HepG2 (cell line): ENCODE measurements around the gene KLK7. TPM values are rescaled to one million over a fixed set of nuclear protein-coding genes. Genes with fewer than 3 reads are reported as not detected.

Experiments
- ATAC-seq: fragments of 200-7000 bp; cut with Tn5 transposase; 3 replicates; pipeline ENCODE4 v1.9.1; 2020; ENCODE audit warnings: mild to moderate bottlenecking, moderate library complexity
- BruUV-seq: library from RNA; stranded (reverse); fragments of 400-500 nt; replicated peaks from 2 replicates; lab custom pipeline; 2021; lab: Mats Ljungman, UMichigan
- CTCF ChIA-PET: fragments of 300-600 bp; formaldehyde crosslinking; extraction: SDS; loops from one replicate; lab custom pipeline; 2021; ENCODE audit warnings: low total read pairs, inconsistent platforms, low intra/inter-chr PET ratio; lab: Yijun Ruan, JAX
- POLR2A ChIA-PET: fragments of 350-600 bp; sonication (Branson Sonifier 250); formaldehyde crosslinking; loops from one replicate; lab custom pipeline; 2020; ENCODE audit warnings: antibody characterized with exemption, inconsistent platforms; lab: Yijun Ruan, JAX
- DNase-seq: peaks from one replicate; pipeline ENCODE4 v3.0.0-alpha.2; 2015; ENCODE audit warnings: low spot score
- FAIRE-seq: peaks from 3 replicates; lab custom pipeline; 2011; peaks lifted over from hg19 to GRCh38; lab: Jason Lieb, UNC
- H2AFZ ChIP-seq: one replicate; pipeline ENCODE4 v1.6.1; 2011; ENCODE audit warnings: low read length, inconsistent platforms
- H3K27ac ChIP-seq: fragments of 300-600 bp; 3 replicates; pipeline ENCODE4 v1.8.0; 2011; ENCODE audit warnings: mixed run types, mild to moderate bottlenecking, mixed read lengths, low read length, inconsistent platforms; ENCODE audit not compliant: insufficient read depth; ENCODE audit errors: extremely low read length
- H3K27me3 ChIP-seq, 2 experiments: fragments of 200-600 bp in 1 of 2; 2 replicates in 1 of 2; 3 replicates in 1 of 2; pipeline versions ENCODE4 v1.6.0 to v1.8.0; 2011; ENCODE audit warnings: low read length in 2 of 2, mild to moderate bottlenecking in 2 of 2, moderate library complexity in 2 of 2, inconsistent platforms in 1 of 2; ENCODE audit not compliant: insufficient read depth in 2 of 2, control insufficient read depth in 1 of 2
- H3K36me3 ChIP-seq, 2 experiments: fragments of 200-600 bp in 1 of 2; replicated peaks in 1 of 2; 2 replicates in 1 of 2; 3 replicates in 1 of 2; pipeline versions ENCODE4 v1.5.1 to v1.8.0; 2011; ENCODE audit warnings: low read length in 2 of 2, inconsistent platforms in 1 of 2; ENCODE audit not compliant: insufficient read depth in 2 of 2, control insufficient read depth in 1 of 2
- H3K4me1 ChIP-seq: 2 replicates; pipeline ENCODE4 v1.5.1; 2012; ENCODE audit warnings: low read length, inconsistent platforms; ENCODE audit not compliant: insufficient read depth
- H3K4me2 ChIP-seq: 2 replicates; pipeline ENCODE4 v1.6.0; 2011; ENCODE audit warnings: low read depth, low read length, inconsistent platforms
- H3K4me3 ChIP-seq, 3 experiments: fragments of 200-600 bp in 1 of 3; sonication (generic), shearing (Covaris generic) in 1 of 3; replicated peaks in 1 of 3; 2 replicates each; pipeline ENCODE4 v1.5.1; 2011 to 2016; ENCODE audit warnings: low read length in 3 of 3, inconsistent platforms in 2 of 3, low read depth in 2 of 3, mild to moderate bottlenecking in 2 of 3, control low read depth in 1 of 3, mixed read lengths in 1 of 3; ENCODE audit not compliant: insufficient read depth in 1 of 3
- H3K79me2 ChIP-seq: one replicate; pipeline ENCODE4 v1.6.1; 2011; ENCODE audit warnings: low read length, inconsistent platforms; ENCODE audit not compliant: insufficient read depth
- H3K9ac ChIP-seq: 2 replicates; pipeline ENCODE4 v1.6.0; 2011; ENCODE audit warnings: mild to moderate bottlenecking, low read depth, low read length, inconsistent platforms; ENCODE audit not compliant: insufficient read depth
- H3K9me3 ChIP-seq: 2 replicates; pipeline ENCODE4 v1.5.1; 2012; ENCODE audit warnings: mild to moderate bottlenecking, low read length
- H4K20me1 ChIP-seq: 2 replicates; pipeline ENCODE4 v1.6.0; 2011; ENCODE audit warnings: inconsistent platforms, mild to moderate bottlenecking, low read length, moderate library complexity; ENCODE audit not compliant: insufficient read depth
- AKAP8 ChIP-seq: sonication (generic); formaldehyde crosslinking; IDR thresholded peaks from 2 replicates; pipeline ENCODE4 v1.5.1; 2020; ENCODE audit warnings: mild to moderate bottlenecking, missing genetic modification reagents
- CEBPB ChIP-seq: IDR thresholded peaks from 2 replicates; pipeline ENCODE4 v1.6.1; 2011; ENCODE audit warnings: low read depth, low read length, improper control_type of control experiment, borderline replicate concordance
- ERF ChIP-seq: IDR thresholded peaks from 2 replicates; pipeline ENCODE4 v1.6.1; 2018; ENCODE audit warnings: missing biosample characterization, missing genetic modification reagents
- HNRNPH1 ChIP-seq: fragments of 200-400 bp; formaldehyde crosslinking; optimal IDR thresholded peaks from 2 replicates; pipeline ENCODE3; 2017; ENCODE audit warnings: mild to moderate bottlenecking, low read depth, low read length
- PITX1 ChIP-seq: sonication (generic); formaldehyde crosslinking; IDR thresholded peaks from 2 replicates; pipeline ENCODE4 v1.5.1; 2020; ENCODE audit warnings: mild to moderate bottlenecking, missing genetic modification reagents
- RFX5 ChIP-seq: IDR thresholded peaks from 2 replicates; pipeline ENCODE4 v1.6.1; 2011; ENCODE audit warnings: low read depth, low read length, improper control_type of control experiment
- SRSF9 ChIP-seq: fragments of 200-400 bp; formaldehyde crosslinking; IDR thresholded peaks from 2 replicates; pipeline ENCODE4 v1.6.1; 2018; ENCODE audit warnings: borderline replicate concordance, mild to moderate bottlenecking, low read depth, low read length; ENCODE audit not compliant: insufficient read depth, poor library complexity, severe bottlenecking
- THYN1 ChIP-seq: sonication (generic); formaldehyde crosslinking; IDR thresholded peaks from 2 replicates; pipeline ENCODE4 v1.8.1; 2023; ENCODE audit warnings: low read depth, mild to moderate bottlenecking, moderate library complexity, missing genetic modification reagents, borderline replicate concordance
- ZNF441 ChIP-seq: sonication (generic); formaldehyde crosslinking; IDR thresholded peaks from 2 replicates; pipeline ENCODE4 v1.7.0; 2021; ENCODE audit warnings: missing genetic modification reagents, borderline replicate concordance
- ZNF552 ChIP-seq: sonication (generic); formaldehyde crosslinking; IDR thresholded peaks from 2 replicates; pipeline ENCODE4 v1.9.0; 2022; ENCODE audit warnings: missing genetic modification reagents, mild to moderate bottlenecking, borderline replicate concordance
- ZNF567 ChIP-seq: sonication (generic); formaldehyde crosslinking; IDR thresholded peaks from 2 replicates; pipeline ENCODE4 v1.8.1; 2023; ENCODE audit warnings: mild to moderate bottlenecking, missing genetic modification reagents, borderline replicate concordance
- WGBS: methylation state at CpG from one replicate; pipeline ENCODE4 v1.1.6; 2017; ENCODE audit warnings: low lambda C conversion rate; 5-methylcytosine and 5-hydroxymethylcytosine counted together
- in situ Hi-C: cut with HindIII; loops from 2 replicates; pipeline ENCODE4 v1.10.0; 2017; ENCODE audit warnings: low pct_unique_long_range_greater_than_20kb; ENCODE audit not compliant: extremely low pct_ligation_motif_present
- intact Hi-C: fragments of 100-400 bp; cut with micrococcal nuclease; formaldehyde crosslinking; loops from one replicate; pipeline ENCODE4 v1.10.0; 2022; ENCODE audit not compliant: unreplicated experiment
- polyA plus RNA-seq, 8 experiments: library from polyadenylated mRNA; depleted of rRNA in 3 of 8; stranded (reverse) in 7 of 8; unstranded in 1 of 8; fragments of >200 nt; fragmentation: Illumina TruSeq in 4 of 8; extraction: Trizol in 4 of 8; gene quantifications; 2 replicates each; pipeline versions ENCODE4 v1.2.1 to v1.2.3, GENCODE V29; 2011 to 2016; ENCODE audit warnings: low read depth in 4 of 8, missing spikeins in 1 of 8, mixed read lengths in 1 of 8; ENCODE audit not compliant: insufficient read depth in 1 of 8
- total RNA-seq, 5 experiments: library from RNA; depleted of rRNA; stranded (reverse); fragments of >200 nt; fragmentation: Illumina TruSeq; extraction: Trizol; gene quantifications; 2 replicates each; pipeline ENCODE4 v1.2.3, GENCODE V29; 2016; ENCODE audit warnings: low read depth in 1 of 5
- TF ChIP-seq, protein P1 (sequence below): IDR thresholded peaks from 2 replicates; pipeline ENCODE4 v1.6.1; 2016; ENCODE audit warnings: missing compliant biosample characterization, missing genetic modification reagents, borderline replicate concordance
- TF ChIP-seq, protein P2 (sequence below): sonication (generic); formaldehyde crosslinking; IDR thresholded peaks from 2 replicates; pipeline ENCODE4 v1.5.0; 2020; ENCODE audit warnings: mild to moderate bottlenecking, missing genetic modification reagents, borderline replicate concordance

Gene KLK7
- total and polyA plus RNA-seq, 2 of the 13 experiments (the other 11 are each of a cell fraction or from before 2014, with no cell fraction given) = not detected

DNA sequence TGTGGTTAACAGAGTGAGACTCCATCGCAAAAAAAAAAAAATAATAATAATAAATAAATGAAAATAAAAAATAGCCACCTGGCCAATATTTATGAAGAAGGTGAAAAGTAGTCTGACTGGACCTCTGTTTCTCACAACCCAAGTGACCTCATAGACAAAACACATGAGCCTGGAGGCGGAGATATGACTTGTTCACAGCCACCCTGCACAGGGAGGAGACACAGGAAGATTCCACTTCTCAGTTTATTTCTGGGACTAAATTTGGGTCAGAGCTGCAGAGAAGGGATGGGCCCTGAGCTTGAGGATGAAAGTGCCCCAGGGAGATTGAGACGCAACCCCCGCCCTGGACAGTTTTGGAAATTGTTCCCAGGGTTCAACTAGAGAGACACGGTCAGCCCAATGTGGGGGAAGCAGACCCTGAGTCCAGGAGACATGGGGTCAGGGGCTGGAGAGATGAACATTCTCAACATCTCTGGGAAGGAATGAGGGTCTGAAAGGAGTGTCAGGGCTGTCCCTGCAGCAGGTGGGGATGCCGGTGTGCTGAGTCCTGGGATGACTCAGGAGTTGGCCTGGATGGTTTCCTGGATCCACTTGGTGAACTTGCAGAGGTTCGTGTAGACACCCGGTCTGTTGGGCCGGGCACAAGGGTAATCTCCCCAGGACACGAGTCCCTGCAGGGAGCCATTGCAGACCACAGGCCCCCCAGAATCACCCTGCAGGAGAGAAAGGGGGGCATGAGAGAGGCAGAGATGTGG is 40.5 kb downstream of the KLK7 start:
- FAIRE-seq = no peak
- Histone ChIP-seq H4K20me1 (no peaks in the 10 kb centered on the region), H3K4me1 (no peaks in the 10 kb centered on the region), H2AFZ (no peak overlapping the region), H3K4me2 (no peak overlapping the region), H3K9me3 (no peaks in the 10 kb centered on the region), H3K9ac (no peak overlapping the region), H3K36me3 (no peaks in the 10 kb centered on the region), H3K27ac (no peak overlapping the region), H3K27me3 (peaks cover 0 to 7% of the 10 kb centered on the region in 2 experiments; a peak in 1 of 5 replicates), H3K79me2 (no peaks in the 10 kb centered on the region), H3K4me3 (no peak overlapping the region)
- ChIA-PET POLR2A (no interaction called here), CTCF (no interaction called here)
- intact Hi-C loops = no loop called here
- DNase-seq = no peak
- in situ Hi-C loops = loop anchor here (25.0 kb wide), 1 partner anchor 144 kb away; the partner anchor contains the start of gene KLK14
- ATAC-seq = no peak
- no TSS peak for BruUV-seq
- 3% methylated on average over 9 of the region's 10 CpGs for WGBS
- no peak for TF ChIP-seq ZNF441
- TF ChIP-seq, protein P1, sequence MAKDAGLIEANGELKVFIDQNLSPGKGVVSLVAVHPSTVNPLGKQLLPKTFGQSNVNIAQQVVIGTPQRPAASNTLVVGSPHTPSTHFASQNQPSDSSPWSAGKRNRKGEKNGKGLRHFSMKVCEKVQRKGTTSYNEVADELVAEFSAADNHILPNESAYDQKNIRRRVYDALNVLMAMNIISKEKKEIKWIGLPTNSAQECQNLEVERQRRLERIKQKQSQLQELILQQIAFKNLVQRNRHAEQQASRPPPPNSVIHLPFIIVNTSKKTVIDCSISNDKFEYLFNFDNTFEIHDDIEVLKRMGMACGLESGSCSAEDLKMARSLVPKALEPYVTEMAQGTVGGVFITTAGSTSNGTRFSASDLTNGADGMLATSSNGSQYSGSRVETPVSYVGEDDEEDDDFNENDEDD = no peak
- no peak for TF ChIP-seq SRSF9
- TF ChIP-seq ZNF567 = no peak
- TF ChIP-seq RFX5 = no peak
- TF ChIP-seq ERF (CRISPR knock-in tag) = no peak
- TF ChIP-seq, protein P2, sequence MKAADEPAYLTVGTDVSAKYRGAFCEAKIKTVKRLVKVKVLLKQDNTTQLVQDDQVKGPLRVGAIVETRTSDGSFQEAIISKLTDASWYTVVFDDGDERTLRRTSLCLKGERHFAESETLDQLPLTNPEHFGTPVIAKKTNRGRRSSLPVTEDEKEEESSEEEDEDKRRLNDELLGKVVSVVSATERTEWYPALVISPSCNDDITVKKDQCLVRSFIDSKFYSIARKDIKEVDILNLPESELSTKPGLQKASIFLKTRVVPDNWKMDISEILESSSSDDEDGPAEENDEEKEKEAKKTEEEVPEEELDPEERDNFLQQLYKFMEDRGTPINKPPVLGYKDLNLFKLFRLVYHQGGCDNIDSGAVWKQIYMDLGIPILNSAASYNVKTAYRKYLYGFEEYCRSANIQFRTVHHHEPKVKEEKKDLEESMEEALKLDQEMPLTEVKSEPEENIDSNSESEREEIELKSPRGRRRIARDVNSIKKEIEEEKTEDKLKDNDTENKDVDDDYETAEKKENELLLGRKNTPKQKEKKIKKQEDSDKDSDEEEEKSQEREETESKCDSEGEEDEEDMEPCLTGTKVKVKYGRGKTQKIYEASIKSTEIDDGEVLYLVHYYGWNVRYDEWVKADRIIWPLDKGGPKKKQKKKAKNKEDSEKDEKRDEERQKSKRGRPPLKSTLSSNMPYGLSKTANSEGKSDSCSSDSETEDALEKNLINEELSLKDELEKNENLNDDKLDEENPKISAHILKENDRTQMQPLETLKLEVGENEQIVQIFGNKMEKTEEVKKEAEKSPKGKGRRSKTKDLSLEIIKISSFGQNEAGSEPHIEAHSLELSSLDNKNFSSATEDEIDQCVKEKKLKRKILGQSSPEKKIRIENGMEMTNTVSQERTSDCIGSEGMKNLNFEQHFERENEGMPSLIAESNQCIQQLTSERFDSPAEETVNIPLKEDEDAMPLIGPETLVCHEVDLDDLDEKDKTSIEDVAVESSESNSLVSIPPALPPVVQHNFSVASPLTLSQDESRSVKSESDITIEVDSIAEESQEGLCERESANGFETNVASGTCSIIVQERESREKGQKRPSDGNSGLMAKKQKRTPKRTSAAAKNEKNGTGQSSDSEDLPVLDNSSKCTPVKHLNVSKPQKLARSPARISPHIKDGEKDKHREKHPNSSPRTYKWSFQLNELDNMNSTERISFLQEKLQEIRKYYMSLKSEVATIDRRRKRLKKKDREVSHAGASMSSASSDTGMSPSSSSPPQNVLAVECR (CRISPR knock-in tag) = no peak
- no peak for TF ChIP-seq AKAP8 (CRISPR knock-in tag)
- TF ChIP-seq CEBPB = no peak
- no peak for TF ChIP-seq HNRNPH1
- no peak for TF ChIP-seq PITX1 (CRISPR knock-in tag)
- no peak for TF ChIP-seq ZNF552 (CRISPR knock-in tag)
- no peak for TF ChIP-seq THYN1
